GM21381 (cell line): ENCODE results near the gene UVSSA.
"Not testable (repeated sequence)": the region's sequence is repeated elsewhere in the genome, so short reads cannot be mapped to it uniquely, and the experiment has no call there.

Source experiments
- ATAC-seq: cut with Tn5 transposase; IDR thresholded peaks from one replicate; pipeline ENCODE4 v1.9.1; 2021; ENCODE audit warnings: mild to moderate bottlenecking, moderate library complexity; ENCODE audit not compliant: unreplicated experiment

Gene UVSSA

DNA sequence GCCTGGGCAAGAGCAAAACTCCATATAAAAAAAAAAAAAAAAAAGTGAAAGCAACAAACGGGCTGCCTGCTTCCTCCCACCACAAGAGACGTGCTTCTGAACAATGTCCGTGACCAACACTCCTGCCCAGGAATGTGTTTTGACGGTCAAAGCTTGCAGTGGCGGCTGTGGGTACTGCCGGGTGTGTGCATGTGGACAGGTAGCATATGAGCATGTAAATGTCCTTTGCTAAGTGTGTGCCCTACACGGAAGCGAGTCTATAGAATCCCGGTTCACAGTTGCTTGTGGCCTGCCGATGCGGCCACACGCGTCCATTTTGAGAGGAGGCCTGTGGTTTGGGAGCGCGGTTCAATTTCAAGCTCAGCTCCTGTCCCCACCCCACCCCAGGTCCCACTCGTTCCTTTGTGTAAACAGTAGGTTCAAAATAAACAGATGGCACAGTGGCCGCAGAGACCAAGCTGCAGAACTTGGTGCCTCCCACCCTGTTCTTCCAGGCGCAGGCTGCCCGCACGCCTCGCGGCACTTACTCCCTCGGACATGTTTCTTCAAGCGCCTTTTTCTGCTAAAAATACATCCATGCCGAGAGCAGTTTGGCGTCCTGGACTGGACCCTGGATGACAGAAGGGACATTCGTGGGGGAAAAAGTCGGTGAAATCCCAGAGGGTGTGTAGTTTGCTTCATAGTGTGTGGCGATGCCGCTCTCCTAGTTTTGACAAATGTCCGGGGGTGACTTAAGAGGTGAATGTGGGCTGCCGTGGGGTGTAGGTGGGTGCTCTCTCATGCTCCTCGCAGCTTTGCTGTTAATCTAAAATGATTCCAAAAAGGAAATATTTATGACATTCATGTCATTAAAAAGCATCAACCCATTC lies 70.7 kb downstream of the UVSSA start:
- no peak for ATAC-seq

DNA sequence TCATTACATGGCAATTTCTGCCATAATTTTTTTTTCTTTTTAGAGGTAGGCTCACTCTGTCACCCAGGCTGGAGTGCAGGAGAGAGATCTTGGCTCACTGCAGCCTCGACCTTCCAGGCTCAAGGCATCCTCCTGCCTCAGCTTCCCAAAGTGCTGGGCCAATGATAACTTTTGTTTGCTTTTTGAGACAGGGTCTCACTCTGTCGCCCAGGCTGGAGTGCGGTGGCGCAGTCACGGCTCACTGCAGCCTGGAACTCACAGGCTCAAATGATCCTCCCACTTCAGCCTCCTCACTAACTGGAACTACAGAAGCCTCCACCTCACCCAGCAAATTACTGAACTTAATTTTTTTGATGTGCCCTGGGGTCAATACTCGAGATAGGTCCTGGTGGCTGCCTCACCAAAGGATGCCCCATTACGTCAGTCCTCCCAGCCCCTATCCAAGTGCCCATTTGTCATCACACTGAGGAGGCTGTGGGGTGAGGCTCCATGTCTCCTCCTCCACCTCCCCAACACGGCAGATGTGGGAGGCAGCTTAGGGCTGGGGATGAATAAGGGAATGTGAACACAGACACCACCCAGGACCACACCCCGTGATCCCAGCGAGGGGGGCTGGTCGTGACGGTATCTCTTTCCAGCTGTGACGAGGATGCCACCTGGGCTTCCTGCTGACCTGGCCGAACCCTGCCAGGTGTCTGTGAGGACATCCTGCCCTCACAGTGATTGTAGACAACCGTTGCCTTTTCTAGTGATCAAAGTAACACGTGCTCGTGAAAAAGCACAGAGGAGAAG lies 71.7 kb downstream of the UVSSA start:
- ATAC-seq: no peak

DNA sequence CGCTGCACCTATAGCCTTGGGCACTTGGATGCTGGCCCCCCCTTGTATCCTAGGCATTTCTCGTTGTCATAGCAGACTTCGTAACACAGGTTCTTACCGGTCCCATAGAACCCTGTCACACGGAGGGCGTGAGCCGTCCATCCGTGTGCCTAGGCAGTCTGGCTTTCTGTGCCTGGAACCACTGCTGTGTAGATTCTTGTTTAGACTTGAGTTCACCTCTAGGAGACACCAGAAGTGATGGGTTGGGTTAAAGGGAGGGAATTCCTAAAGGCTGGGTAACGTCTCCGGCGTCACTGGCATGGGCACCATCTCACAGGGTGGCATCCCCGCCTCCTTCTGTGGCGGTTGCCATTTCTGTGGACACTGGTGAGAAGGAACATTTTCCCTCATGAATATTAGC lies 72.7 kb downstream of the UVSSA start:
- ATAC-seq: no peak

DNA sequence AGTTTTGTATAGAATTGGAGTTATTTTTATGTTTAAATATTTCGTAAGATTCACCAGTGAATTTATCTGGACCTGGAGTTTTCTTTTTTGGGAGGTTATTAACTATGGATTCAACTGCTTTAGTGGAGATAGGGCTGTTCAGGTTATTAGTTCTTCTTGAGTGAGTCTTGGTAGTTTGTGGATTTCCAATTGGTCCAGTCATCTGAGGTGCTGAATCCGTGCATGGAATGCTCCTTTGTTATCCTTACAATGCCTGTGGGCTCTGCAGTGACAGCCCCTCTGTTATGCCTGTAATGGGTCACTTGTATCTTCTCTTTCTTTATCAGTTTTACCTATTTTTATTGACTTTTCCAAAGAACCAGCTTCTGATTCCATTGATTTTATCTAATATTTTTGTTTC lies 74.6 kb downstream of the UVSSA start:
- ATAC-seq: no peak

DNA sequence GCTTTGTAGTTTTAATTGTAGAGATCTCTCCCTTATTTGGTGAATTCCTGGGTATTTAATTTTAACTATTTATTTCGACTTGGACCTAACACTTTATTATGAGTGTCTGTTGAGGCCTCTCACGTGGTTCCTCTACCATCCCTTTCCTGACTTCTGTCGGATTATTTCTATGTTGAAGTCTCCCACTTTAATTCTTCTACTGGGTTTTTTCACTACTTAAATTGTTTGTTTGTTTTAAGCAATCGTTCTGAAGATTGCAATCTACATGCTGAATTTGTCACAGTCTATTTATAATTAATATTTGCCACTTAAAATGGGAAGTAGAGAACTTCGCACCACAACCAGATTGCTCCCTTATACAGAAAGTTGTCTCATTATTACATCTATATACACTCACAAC lies 80.0 kb downstream of the UVSSA start:
- ATAC-seq: no peak

DNA sequence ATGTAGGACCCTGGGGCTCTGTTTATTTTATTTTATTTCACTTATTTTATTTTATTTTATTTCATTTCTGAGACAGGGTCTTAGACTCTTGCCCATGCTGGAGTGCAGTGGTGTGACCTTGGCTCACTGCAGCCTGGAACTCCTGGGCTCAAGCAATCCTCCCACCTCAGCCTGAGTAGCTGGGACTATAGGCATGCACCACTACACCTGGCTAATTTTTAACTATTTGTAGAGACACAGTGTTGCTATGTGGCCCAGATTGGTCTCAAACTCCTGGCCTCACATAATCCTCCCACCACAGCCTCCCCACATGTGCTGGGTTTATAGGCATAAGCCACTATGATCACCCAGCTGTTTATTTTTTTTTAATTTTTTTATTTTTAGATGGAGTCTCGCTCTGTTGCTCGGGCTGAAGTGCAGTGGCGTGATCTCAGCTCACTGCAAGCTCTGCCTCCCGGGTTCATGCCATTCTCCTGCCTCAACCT lies 96.7 kb downstream of the UVSSA start:
- not testable (repeated sequence) for ATAC-seq
